Measurements from ENCODE around the gene APOC3.

Gene APOC3

GRCh38 chr11:116829525-116830183, at the start of gene APOC3:
APOC3 (plus strand) TSS chr11:116829907; CDS start chr11:116830583, 676 bp downstream.
- no peaks in the 10 kb centered on the region for H3K27me3 ChIP-seq (replicated peaks)
- no peaks in the 10 kb centered on the region for H3K36me3 ChIP-seq (replicated peaks)
- no peak within 1 kb of the TSS for H3K4me3 ChIP-seq (ENCODE audit: low read depth, low read length)
- no peak within 1 kb of the TSS for H3K27ac ChIP-seq
- no peak for DNase-seq
- TF ChIP-seq CTCF (IDR thresholded peaks at IDR 0.05; ENCODE audit: low read depth, low read length, missing control alignments) = no peak
- in situ Hi-C loops (cut with HindIII; ENCODE audit: low pct_ligation_motif_present, low sequenced_read_pairs) = no loop called here

GRCh38 chr11:116782728-116783127, 47.0 kb upstream of the APOC3 start:
- H3K4me3 ChIP-seq (ENCODE audit: low read depth, low read length) = no peak overlapping the region
- TF ChIP-seq CTCF (IDR thresholded peaks at IDR 0.05; ENCODE audit: low read depth, low read length, missing control alignments) = no peak
- no peaks in the 10 kb centered on the region for H3K27me3 ChIP-seq (replicated peaks)
- H3K27ac ChIP-seq = no peak overlapping the region
- in situ Hi-C loops (cut with HindIII; ENCODE audit: low pct_ligation_motif_present, low sequenced_read_pairs) = no loop called here
- DNase-seq = no peak
- peaks cover 72% of the 10 kb centered on the region for H3K36me3 ChIP-seq (replicated peaks)

- Histone ChIP-seq H3K27ac (no peak overlapping the region), H3K36me3 (replicated peaks) (peaks cover 48% of the 10 kb centered on the region), H3K27me3 (replicated peaks) (no peaks in the 10 kb centered on the region), H3K4me3 (ENCODE audit: low read depth, low read length) (no peak overlapping the region)
- in situ Hi-C loops (cut with HindIII; ENCODE audit: low pct_ligation_motif_present, low sequenced_read_pairs) = no loop called here
- no peak for DNase-seq
- TF ChIP-seq CTCF (IDR thresholded peaks at IDR 0.05; ENCODE audit: low read depth, low read length, missing control alignments) = no peak
These were observed 43.4 kb upstream of the APOC3 start for GRCh38 chr11:116786326-116786725.

DNA sequence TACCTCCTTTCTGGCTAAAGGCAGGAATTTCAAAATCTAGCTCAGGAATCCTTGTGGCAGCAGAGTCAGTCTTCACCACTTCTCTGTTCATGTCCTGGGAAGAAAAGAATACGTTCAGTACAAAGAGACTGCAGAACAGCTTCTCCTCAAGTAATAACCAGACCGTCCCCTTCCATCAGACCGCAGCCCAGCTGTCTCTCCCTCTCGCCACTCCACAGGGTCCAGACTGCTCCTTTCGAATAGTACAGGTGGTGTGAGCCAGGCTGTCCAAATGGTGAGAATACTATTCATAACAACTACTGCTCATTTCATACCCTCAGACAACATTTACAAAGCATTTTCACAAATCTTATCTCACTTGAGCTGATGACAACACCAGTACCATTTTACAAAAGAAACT, 42.7 kb upstream of the APOC3 start:
- no peak for DNase-seq
- Histone ChIP-seq H3K4me3 (ENCODE audit: low read depth, low read length) (peak overlapping the region; percentile 79), H3K27ac (no peak overlapping the region), H3K27me3 (replicated peaks) (no peaks in the 10 kb centered on the region), H3K36me3 (replicated peaks) (peaks cover 44% of the 10 kb centered on the region)
- in situ Hi-C loops (cut with HindIII; ENCODE audit: low pct_ligation_motif_present, low sequenced_read_pairs) = no loop called here
- TF ChIP-seq CTCF (IDR thresholded peaks at IDR 0.05; ENCODE audit: low read depth, low read length, missing control alignments) = no peak

DNA sequence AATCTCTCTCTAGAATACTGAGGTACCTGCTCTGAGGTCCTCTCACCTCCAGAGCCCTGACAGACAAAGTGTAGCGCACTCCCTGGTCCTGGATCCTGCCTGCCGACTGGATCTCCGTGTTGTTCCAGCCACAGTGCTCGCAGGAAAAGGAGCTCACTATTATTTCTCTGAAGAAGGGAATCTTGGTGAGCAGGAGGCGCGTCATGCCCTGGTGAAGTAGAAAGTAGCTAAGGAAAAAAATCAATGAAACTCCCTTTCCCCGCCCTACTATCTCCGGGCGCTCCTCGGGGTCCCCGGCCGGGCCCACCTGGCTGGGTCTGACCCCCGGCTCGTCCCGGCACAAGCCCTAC, 42.3 kb upstream of the APOC3 start:
- Histone ChIP-seq H3K27ac (peak overlapping the region; percentile 79), H3K36me3 (replicated peaks) (peaks cover 40% of the 10 kb centered on the region), H3K27me3 (replicated peaks) (no peaks in the 10 kb centered on the region), H3K4me3 (ENCODE audit: low read depth, low read length) (peak overlapping the region; percentile 79)
- in situ Hi-C loops (cut with HindIII; ENCODE audit: low pct_ligation_motif_present, low sequenced_read_pairs) = no loop called here
- no peak for TF ChIP-seq CTCF (IDR thresholded peaks at IDR 0.05; ENCODE audit: low read depth, low read length, missing control alignments)
- DNase-seq = no peak

All from brain microvascular endothelial cell (primary cell).